Colonic mucosa (tissue), 4 donors: Measurements from ENCODE around the gene FEZF1. TPM values are rescaled to one million over a fixed set of nuclear protein-coding genes. Genes with fewer than 3 reads are reported as not detected.
A peak's percentile ranks its signal among the peaks of the same experiment; 100 is the strongest.

ENCODE experiments used
- DNase-seq: peaks from one replicate; pipeline ENCODE4 v3.0.0-alpha.2; 2020
- H3K27ac ChIP-seq: fragments of 200-600 bp; one replicate; pipeline ENCODE4 v1.8.0; 2021
- H3K27me3 ChIP-seq: fragments of 200-600 bp; one replicate; pipeline ENCODE4 v1.8.0; 2021
- H3K36me3 ChIP-seq: fragments of 200-600 bp; one replicate; pipeline ENCODE4 v1.8.0; 2021
- H3K4me1 ChIP-seq: fragments of 200-600 bp; one replicate; pipeline ENCODE4 v1.8.0; 2021; ENCODE audit warnings: mild to moderate bottlenecking
- H3K4me3 ChIP-seq: fragments of 200-600 bp; one replicate; pipeline ENCODE4 v1.8.0; 2021
- H3K9ac ChIP-seq, 2 donors: one replicate each; pipeline ENCODE4 v1.7.0; 2013; ENCODE audit warnings: control low read depth in 2 of 2, low read depth in 2 of 2, low read length in 2 of 2
- H3K9me3 ChIP-seq: fragments of 200-600 bp; one replicate; pipeline ENCODE4 v1.8.0; 2021
- CTCF ChIP-seq: fragments of 200-600 bp; IDR thresholded peaks from one replicate; pipeline ENCODE4 v1.8.0; 2022; ENCODE audit warnings: antibody characterized with exemption, mild to moderate bottlenecking
- intact Hi-C: fragments of 100-400 bp; cut with DNase I; formaldehyde crosslinking; loops from one replicate; pipeline ENCODE4 v1.14.1; 2022
- total RNA-seq, 2 donors: library from RNA; stranded (reverse); fragmentation: NEBNext Ultra II Directional in 1 of 2; extraction: Animal tissue kit (Norgen Biotek cat#: 25700) in 1 of 2; gene quantifications; one replicate each; pipeline ENCODE4 v1.2.1, GENCODE V29; 2021
- donor health status: healthy.
- donor health status: DM: no; HTN: no; CAD: no.
- donor health status: DM: no; HTN: no; CAD: no.

FEZF1 gene
- total RNA-seq, 2 donors from 2014 or later, result not detected

GRCh38 chr7:122316467-122317388, 12.2 kb upstream of the FEZF1 start:
- Histone ChIP-seq H3K9ac (no peak overlapping the region), H3K9me3 (no peaks in the 10 kb centered on the region), H3K27ac (no peak overlapping the region), H3K36me3 (no peaks in the 10 kb centered on the region), H3K4me1 (peaks cover 7% of the 10 kb centered on the region), H3K4me3 (peak overlapping the region; percentile 16), H3K27me3 (peaks cover 56% of the 10 kb centered on the region)
- peak; percentile 43 for DNase-seq
- no peak for TF ChIP-seq CTCF
- intact Hi-C loops, result no loop called here

GRCh38 chr7:122315507-122316466, 11.2 kb upstream of the FEZF1 start:
- Histone ChIP-seq H3K27ac (no peak overlapping the region), H3K4me1 (peaks cover 7% of the 10 kb centered on the region), H3K36me3 (no peaks in the 10 kb centered on the region), H3K9ac (no peak overlapping the region), H3K27me3 (peaks cover 65% of the 10 kb centered on the region), H3K9me3 (no peaks in the 10 kb centered on the region), H3K4me3 (no peak overlapping the region)
- no peak for DNase-seq
- no peak for TF ChIP-seq CTCF
- intact Hi-C loops, result no loop called here

GRCh38 chr7:122314284-122314683, 9.7 kb upstream of the FEZF1 start:
- no peak for TF ChIP-seq CTCF
- Histone ChIP-seq H3K9me3 (no peaks in the 10 kb centered on the region), H3K4me3 (no peak overlapping the region), H3K9ac (no peak overlapping the region), H3K27ac (no peak overlapping the region), H3K4me1 (peaks cover 11% of the 10 kb centered on the region), H3K27me3 (peaks cover 80% of the 10 kb centered on the region), H3K36me3 (no peaks in the 10 kb centered on the region)
- intact Hi-C loops, result no loop called here
- DNase-seq, result no peak

GRCh38 chr7:122312789-122313188, 8.2 kb upstream of the FEZF1 start:
- H3K9me3 ChIP-seq, result no peaks in the 10 kb centered on the region
- no peak for DNase-seq
- TF ChIP-seq CTCF, result no peak
- no peaks in the 10 kb centered on the region for H3K36me3 ChIP-seq
- intact Hi-C loops, result no loop called here
- no peak overlapping the region for H3K9ac ChIP-seq
- peaks cover 11% of the 10 kb centered on the region for H3K4me1 ChIP-seq
- no peak overlapping the region for H3K4me3 ChIP-seq
- H3K27ac ChIP-seq, result no peak overlapping the region
- peaks cover 95% of the 10 kb centered on the region for H3K27me3 ChIP-seq

GRCh38 chr7:122311734-122312450, 7.3 kb upstream of the FEZF1 start:
- H3K9me3 ChIP-seq, result no peaks in the 10 kb centered on the region

More at GRCh38 chr7:122311734-122312450, 7.3 kb upstream of the FEZF1 start:
- Histone ChIP-seq H3K27me3 (peaks cover 99% of the 10 kb centered on the region), H3K4me3 (no peak overlapping the region), H3K9ac (no peak overlapping the region), H3K36me3 (no peaks in the 10 kb centered on the region), H3K27ac (no peak overlapping the region), H3K4me1 (peaks cover 7% of the 10 kb centered on the region)
- intact Hi-C loops, result no loop called here
- TF ChIP-seq CTCF, result no peak
- DNase-seq, result no peak
